HepG2 (cell line): ENCODE measurements around the gene SLC25A45. TPM values are rescaled to one million over a fixed set of nuclear protein-coding genes. Genes with fewer than 3 reads are reported as not detected.

Experiments used
- CHD4 ChIP-seq: fragments of 200-600 bp; sonication (generic); IDR thresholded peaks from 2 replicates; pipeline ENCODE4 v1.7.0; 2017; ENCODE audit warnings: mild to moderate bottlenecking, low read length, borderline replicate concordance
- HNF4A ChIP-seq: sonication (generic); formaldehyde crosslinking; IDR thresholded peaks from 2 replicates; pipeline ENCODE4 v1.4.0; 2020; ENCODE audit warnings: missing genetic modification reagents
- JUN ChIP-seq: sonication (generic); formaldehyde crosslinking; IDR thresholded peaks from 2 replicates; pipeline ENCODE4 v1.4.0; 2020; ENCODE audit warnings: mild to moderate bottlenecking, missing genetic modification reagents
- KDM4B ChIP-seq: sonication (generic); formaldehyde crosslinking; IDR thresholded peaks from 2 replicates; pipeline ENCODE4 v1.4.0; 2020; ENCODE audit warnings: missing genetic modification reagents
- KIAA2018 ChIP-seq: sonication (generic); formaldehyde crosslinking; IDR thresholded peaks from 2 replicates; pipeline ENCODE4 v1.5.0; 2020; ENCODE audit warnings: mild to moderate bottlenecking, missing genetic modification reagents, borderline replicate concordance
- PCBP1 ChIP-seq: fragments of 200-400 bp; formaldehyde crosslinking; IDR thresholded peaks from 2 replicates; pipeline ENCODE4 v1.6.1; 2017; ENCODE audit warnings: mild to moderate bottlenecking, low read depth, low read length, borderline replicate concordance
- SNAPC5 ChIP-seq: sonication (generic); formaldehyde crosslinking; IDR thresholded peaks from 2 replicates; pipeline ENCODE4 v1.8.1; 2023; ENCODE audit warnings: mild to moderate bottlenecking, missing genetic modification reagents, borderline replicate concordance
- YEATS4 ChIP-seq: sonication (generic); formaldehyde crosslinking; IDR thresholded peaks from 2 replicates; pipeline ENCODE4 v1.4.0; 2020; ENCODE audit warnings: missing genetic modification reagents, borderline replicate concordance
- ZBTB34 ChIP-seq: sonication (generic); formaldehyde crosslinking; IDR thresholded peaks from 2 replicates; pipeline ENCODE4 v1.8.0; 2022; ENCODE audit warnings: mild to moderate bottlenecking, missing genetic modification reagents
- ZNF136 ChIP-seq: sonication (generic); formaldehyde crosslinking; IDR thresholded peaks from 2 replicates; pipeline ENCODE4 v1.8.1; 2022; ENCODE audit warnings: low read depth, mild to moderate bottlenecking, moderate library complexity, missing genetic modification reagents
- ZNF362 ChIP-seq: sonication (generic); formaldehyde crosslinking; IDR thresholded peaks from 2 replicates; pipeline ENCODE4 v1.4.0; 2020; ENCODE audit warnings: missing genetic modification reagents, mild to moderate bottlenecking, borderline replicate concordance
- ZNF484 ChIP-seq: sonication (generic); formaldehyde crosslinking; IDR thresholded peaks from 2 replicates; pipeline ENCODE4 v1.5.1; 2020; ENCODE audit warnings: mild to moderate bottlenecking, low read depth, missing genetic modification reagents, borderline replicate concordance
- ZNF556 ChIP-seq: sonication (generic); formaldehyde crosslinking; IDR thresholded peaks from 2 replicates; pipeline ENCODE4 v1.4.0; 2020; ENCODE audit warnings: mild to moderate bottlenecking, missing genetic modification reagents, borderline replicate concordance
- ZNF891 ChIP-seq: sonication (generic); formaldehyde crosslinking; IDR thresholded peaks from 2 replicates; pipeline ENCODE4 v1.5.0; 2020; ENCODE audit warnings: mild to moderate bottlenecking, missing genetic modification reagents
- polyA plus RNA-seq, 8 experiments: library from polyadenylated mRNA; depleted of rRNA in 3 of 8; stranded (reverse) in 7 of 8; unstranded in 1 of 8; fragments of >200 nt; fragmentation: Illumina TruSeq in 4 of 8; extraction: Trizol in 4 of 8; gene quantifications; 2 replicates each; pipeline versions ENCODE4 v1.2.1 to v1.2.3, GENCODE V29; 2011 to 2016; ENCODE audit warnings: low read depth in 4 of 8, missing spikeins in 1 of 8, mixed read lengths in 1 of 8; ENCODE audit not compliant: insufficient read depth in 1 of 8
- total RNA-seq, 5 experiments: library from RNA; depleted of rRNA; stranded (reverse); fragments of >200 nt; fragmentation: Illumina TruSeq; extraction: Trizol; gene quantifications; 2 replicates each; pipeline ENCODE4 v1.2.3, GENCODE V29; 2016; ENCODE audit warnings: low read depth in 1 of 5
- TF ChIP-seq, protein P1 (sequence below): sonication (generic); formaldehyde crosslinking; IDR thresholded peaks from 2 replicates; pipeline ENCODE4 v1.4.0; 2020; ENCODE audit warnings: mild to moderate bottlenecking, missing genetic modification reagents
- TF ChIP-seq, protein P2 (sequence below): IDR thresholded peaks from 2 replicates; pipeline ENCODE4 v1.6.1; 2016; ENCODE audit warnings: missing genetic modification reagents, missing compliant biosample characterization

The SLC25A45 gene
- total and polyA plus RNA-seq, 2 of the 13 experiments (the other 11 are each of a cell fraction or from before 2014, with no cell fraction given) = 1.2 to 3.4 TPM

GRCh38 chr11:65382033-65382803, at the start of gene SLC25A45 (continued):
- TF ChIP-seq KIAA2018 (no peak), KDM4B (CRISPR knock-in tag) (peak; percentile 8; the same call in 1 of the 2 replicates), CHD4 (no peak), PCBP1 (0 out of 2 replicates have a peak, but pooled peaks have one; percentile 34), ZNF556 (CRISPR knock-in tag) (peak; percentile 83; the same call in 1 of the 2 replicates), HNF4A (CRISPR knock-in tag) (peak; percentile 79), YEATS4 (peak; percentile 78; the same call in 1 of the 2 replicates), ZNF484 (CRISPR knock-in tag) (no peak), ZNF891 (CRISPR knock-in tag) (peak; percentile 90), ZNF136 (CRISPR knock-in tag) (peak; percentile 79; the same call in 1 of the 2 replicates), ZBTB34 (peak; percentile 95; the same call in 1 of the 2 replicates), SNAPC5 (no peak), ZNF362 (CRISPR knock-in tag) (no peak; the same call in none of the 2 replicates), JUN (CRISPR knock-in tag) (no peak; the same call in 1 of the 2 replicates)
- TF ChIP-seq, protein P1, sequence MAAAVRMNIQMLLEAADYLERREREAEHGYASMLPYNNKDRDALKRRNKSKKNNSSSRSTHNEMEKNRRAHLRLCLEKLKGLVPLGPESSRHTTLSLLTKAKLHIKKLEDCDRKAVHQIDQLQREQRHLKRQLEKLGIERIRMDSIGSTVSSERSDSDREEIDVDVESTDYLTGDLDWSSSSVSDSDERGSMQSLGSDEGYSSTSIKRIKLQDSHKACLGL = peak; percentile 30; the same call in 1 of the 2 replicates
- TF ChIP-seq, protein P2, sequence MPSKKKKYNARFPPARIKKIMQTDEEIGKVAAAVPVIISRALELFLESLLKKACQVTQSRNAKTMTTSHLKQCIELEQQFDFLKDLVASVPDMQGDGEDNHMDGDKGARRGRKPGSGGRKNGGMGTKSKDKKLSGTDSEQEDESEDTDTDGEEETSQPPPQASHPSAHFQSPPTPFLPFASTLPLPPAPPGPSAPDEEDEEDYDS (CRISPR knock-in tag) = no peak
